ENCODE data around the gene CTXND1.

CTXND1 gene

DNA sequence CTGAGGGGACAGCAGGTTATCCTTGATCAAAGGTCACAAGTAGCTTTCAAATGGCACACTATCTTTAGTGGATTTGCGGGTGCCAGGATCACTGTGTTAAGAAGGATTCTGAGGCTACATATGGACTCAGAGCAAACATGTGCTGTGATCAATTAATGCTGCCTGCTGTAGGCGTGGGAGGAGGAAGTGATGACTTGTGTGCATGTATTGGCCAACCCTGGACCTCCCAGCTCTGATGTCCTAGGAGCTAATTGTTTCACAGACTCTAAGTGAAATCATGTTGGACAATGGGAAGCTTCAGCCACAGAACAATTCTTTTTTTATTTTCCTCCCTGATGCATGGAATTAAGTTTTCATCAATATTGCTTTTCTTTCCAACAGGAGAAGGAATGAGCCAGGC, 74.9 kb downstream of the CTXND1 start:
- Histone ChIP-seq H3K9me3 (ENCODE audit: insufficient read depth, low read length) (no peaks in the 10 kb centered on the region), H3K9ac (ENCODE audit: insufficient read length, low read depth) (no peak overlapping the region), H3K36me3 (ENCODE audit: insufficient read depth, insufficient read length, low read length) (peaks cover 45% of the 10 kb centered on the region), H3K4me1 (ENCODE audit: insufficient read depth, insufficient read length) (peaks cover 4% of the 10 kb centered on the region), H3K4me3 (ENCODE audit: insufficient read length, low read depth) (no peak overlapping the region), H3K27me3 (ENCODE audit: insufficient read depth, insufficient read length) (no peaks in the 10 kb centered on the region)
- DNase-seq (ENCODE audit: low read depth, low spot score) = no peak
- no peak for TF ChIP-seq SUZ12 (IDR thresholded peaks at IDR 0.05; ENCODE audit: extremely low read depth, insufficient read depth, insufficient read length)
- no peak for TF ChIP-seq YY1 (IDR thresholded peaks at IDR 0.05; ENCODE audit: insufficient read depth, insufficient read length)
- no peak for TF ChIP-seq ZNF274 (IDR thresholded peaks at IDR 0.05; ENCODE audit: low read depth, low read length)

DNA sequence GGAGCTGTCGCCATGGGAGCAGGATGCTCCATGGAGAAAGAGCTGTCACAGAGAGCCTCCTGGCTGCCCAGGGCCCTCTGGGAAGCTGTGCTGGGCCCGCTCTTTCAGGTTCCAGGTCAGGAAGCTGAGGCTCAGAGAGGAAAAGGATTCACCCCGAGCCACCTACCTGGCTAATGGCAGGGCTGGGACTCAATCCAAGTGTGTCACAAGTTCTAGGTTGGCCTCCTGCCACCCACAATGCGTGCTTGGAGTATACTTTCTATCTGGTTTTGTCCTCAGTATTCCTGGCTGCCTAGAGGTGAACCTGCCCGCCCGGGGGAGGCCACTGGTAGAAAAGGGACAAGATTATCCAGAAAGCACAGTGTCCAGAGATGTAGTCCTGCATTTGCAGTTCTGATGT, 75.6 kb downstream of the CTXND1 start:
- H3K36me3 ChIP-seq (ENCODE audit: insufficient read depth, insufficient read length, low read length) = peaks cover 44% of the 10 kb centered on the region
- DNase-seq (ENCODE audit: low read depth, low spot score) = no peak
- no peaks in the 10 kb centered on the region for H3K27me3 ChIP-seq (ENCODE audit: insufficient read depth, insufficient read length)
- no peak for TF ChIP-seq ZNF274 (IDR thresholded peaks at IDR 0.05; ENCODE audit: low read depth, low read length)
- TF ChIP-seq YY1 (IDR thresholded peaks at IDR 0.05; ENCODE audit: insufficient read depth, insufficient read length) = no peak
- no peak for TF ChIP-seq SUZ12 (IDR thresholded peaks at IDR 0.05; ENCODE audit: extremely low read depth, insufficient read depth, insufficient read length)
- H3K9me3 ChIP-seq (ENCODE audit: insufficient read depth, low read length) = no peaks in the 10 kb centered on the region
- no peak overlapping the region for H3K4me3 ChIP-seq (ENCODE audit: insufficient read length, low read depth)
- H3K9ac ChIP-seq (ENCODE audit: insufficient read length, low read depth) = no peak overlapping the region
- peaks cover 4% of the 10 kb centered on the region for H3K4me1 ChIP-seq (ENCODE audit: insufficient read depth, insufficient read length)

- peaks cover 37% of the 10 kb centered on the region for H3K36me3 ChIP-seq (ENCODE audit: insufficient read depth, insufficient read length, low read length)
These were observed 76.6 kb downstream of the CTXND1 start for GRCh38 chr15:80175436-80175835.

GRCh38 chr15:80174017-80174746, 77.8 kb downstream of the CTXND1 start:
- Histone ChIP-seq H3K27me3 (ENCODE audit: insufficient read depth, insufficient read length) (no peaks in the 10 kb centered on the region), H3K9me3 (ENCODE audit: insufficient read depth, low read length) (no peaks in the 10 kb centered on the region), H3K36me3 (ENCODE audit: insufficient read depth, insufficient read length, low read length) (peaks cover 29% of the 10 kb centered on the region), H3K4me3 (ENCODE audit: insufficient read length, low read depth) (no peak overlapping the region), H3K9ac (ENCODE audit: insufficient read length, low read depth) (no peak overlapping the region), H3K4me1 (ENCODE audit: insufficient read depth, insufficient read length) (peaks cover 4% of the 10 kb centered on the region)
- DNase-seq (ENCODE audit: low read depth, low spot score) = no peak
- TF ChIP-seq SUZ12 (IDR thresholded peaks at IDR 0.05; ENCODE audit: extremely low read depth, insufficient read depth, insufficient read length) (no peak), YY1 (IDR thresholded peaks at IDR 0.05; ENCODE audit: insufficient read depth, insufficient read length) (no peak), ZNF274 (IDR thresholded peaks at IDR 0.05; ENCODE audit: low read depth, low read length) (no peak)

More at GRCh38 chr15:80175436-80175835, 76.6 kb downstream of the CTXND1 start:
- no peak for DNase-seq (ENCODE audit: low read depth, low spot score)
- H3K9ac ChIP-seq (ENCODE audit: insufficient read length, low read depth) = no peak overlapping the region
- no peak for TF ChIP-seq YY1 (IDR thresholded peaks at IDR 0.05; ENCODE audit: insufficient read depth, insufficient read length)
- TF ChIP-seq ZNF274 (IDR thresholded peaks at IDR 0.05; ENCODE audit: low read depth, low read length) = no peak
- TF ChIP-seq SUZ12 (IDR thresholded peaks at IDR 0.05; ENCODE audit: extremely low read depth, insufficient read depth, insufficient read length) = no peak
- no peaks in the 10 kb centered on the region for H3K27me3 ChIP-seq (ENCODE audit: insufficient read depth, insufficient read length)
- no peaks in the 10 kb centered on the region for H3K9me3 ChIP-seq (ENCODE audit: insufficient read depth, low read length)
- H3K4me1 ChIP-seq (ENCODE audit: insufficient read depth, insufficient read length) = peaks cover 4% of the 10 kb centered on the region
- H3K4me3 ChIP-seq (ENCODE audit: insufficient read length, low read depth) = no peak overlapping the region

- H3K4me3 ChIP-seq (ENCODE audit: insufficient read length, low read depth) = no peak overlapping the region
- H3K4me1 ChIP-seq (ENCODE audit: insufficient read depth, insufficient read length) = peaks cover 4% of the 10 kb centered on the region
- no peak overlapping the region for H3K9ac ChIP-seq (ENCODE audit: insufficient read length, low read depth)
- no peak for TF ChIP-seq YY1 (IDR thresholded peaks at IDR 0.05; ENCODE audit: insufficient read depth, insufficient read length)
- TF ChIP-seq SUZ12 (IDR thresholded peaks at IDR 0.05; ENCODE audit: extremely low read depth, insufficient read depth, insufficient read length) = no peak
- no peak for TF ChIP-seq ZNF274 (IDR thresholded peaks at IDR 0.05; ENCODE audit: low read depth, low read length)
- H3K9me3 ChIP-seq (ENCODE audit: insufficient read depth, low read length) = no peaks in the 10 kb centered on the region
- DNase-seq (ENCODE audit: low read depth, low spot score) = peak; percentile 70
- peaks cover 29% of the 10 kb centered on the region for H3K36me3 ChIP-seq (ENCODE audit: insufficient read depth, insufficient read length, low read length)
- H3K27me3 ChIP-seq (ENCODE audit: insufficient read depth, insufficient read length) = no peaks in the 10 kb centered on the region
These were observed 78.8 kb downstream of the CTXND1 start for GRCh38 chr15:80173022-80173759.

- Histone ChIP-seq H3K27me3 (ENCODE audit: insufficient read depth, insufficient read length) (no peaks in the 10 kb centered on the region), H3K4me1 (ENCODE audit: insufficient read depth, insufficient read length) (peaks cover 4% of the 10 kb centered on the region), H3K4me3 (ENCODE audit: insufficient read length, low read depth) (no peak overlapping the region), H3K9ac (ENCODE audit: insufficient read length, low read depth) (no peak overlapping the region), H3K9me3 (ENCODE audit: insufficient read depth, low read length) (no peaks in the 10 kb centered on the region), H3K36me3 (ENCODE audit: insufficient read depth, insufficient read length, low read length) (peaks cover 29% of the 10 kb centered on the region)
- DNase-seq (ENCODE audit: low read depth, low spot score) = no peak
- TF ChIP-seq ZNF274 (IDR thresholded peaks at IDR 0.05; ENCODE audit: low read depth, low read length) = no peak
- no peak for TF ChIP-seq SUZ12 (IDR thresholded peaks at IDR 0.05; ENCODE audit: extremely low read depth, insufficient read depth, insufficient read length)
- no peak for TF ChIP-seq YY1 (IDR thresholded peaks at IDR 0.05; ENCODE audit: insufficient read depth, insufficient read length)
These were observed 79.6 kb downstream of the CTXND1 start for GRCh38 chr15:80172401-80172800.

- H3K4me3 ChIP-seq (ENCODE audit: insufficient read length, low read depth) = no peak overlapping the region
- H3K9me3 ChIP-seq (ENCODE audit: insufficient read depth, low read length) = no peaks in the 10 kb centered on the region
- no peak for TF ChIP-seq SUZ12 (IDR thresholded peaks at IDR 0.05; ENCODE audit: extremely low read depth, insufficient read depth, insufficient read length)
- TF ChIP-seq YY1 (IDR thresholded peaks at IDR 0.05; ENCODE audit: insufficient read depth, insufficient read length) = no peak
- no peak for TF ChIP-seq ZNF274 (IDR thresholded peaks at IDR 0.05; ENCODE audit: low read depth, low read length)
- H3K27me3 ChIP-seq (ENCODE audit: insufficient read depth, insufficient read length) = no peaks in the 10 kb centered on the region
- no peak for DNase-seq (ENCODE audit: low read depth, low spot score)
- H3K9ac ChIP-seq (ENCODE audit: insufficient read length, low read depth) = peak overlapping the region; percentile 36
- peaks cover 4% of the 10 kb centered on the region for H3K4me1 ChIP-seq (ENCODE audit: insufficient read depth, insufficient read length)
- peaks cover 25% of the 10 kb centered on the region for H3K36me3 ChIP-seq (ENCODE audit: insufficient read depth, insufficient read length, low read length)
These were observed 80.2 kb downstream of the CTXND1 start for GRCh38 chr15:80171787-80172186.

Data from NT2/D1 (cell line).